ENCODE results near the gene TSPAN3.

Gene TSPAN3

DNA sequence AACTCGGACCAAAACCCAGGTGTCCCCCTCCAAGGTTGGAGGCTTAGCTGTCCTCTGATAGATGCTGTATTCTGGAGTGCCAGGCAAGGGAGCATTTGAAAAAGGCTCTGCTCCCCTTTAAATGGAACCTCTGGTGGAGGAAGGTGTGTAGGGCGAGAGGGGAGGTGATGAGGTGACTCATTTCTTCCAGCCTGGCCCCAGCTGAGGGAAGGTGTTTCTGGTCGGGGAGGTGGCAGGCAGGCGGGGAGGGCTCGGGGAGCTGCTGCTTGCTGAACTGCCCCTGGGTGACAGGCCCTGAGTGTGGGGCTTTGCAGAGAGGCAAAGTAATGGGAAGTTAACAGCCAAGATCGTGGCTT lies 57.2 kb downstream of the TSPAN3 start:
- H3K4me1 Mint-ChIP-seq (ENCODE audit: low read depth), result peaks cover 98% of the 10 kb centered on the region
- H3K27ac Mint-ChIP-seq, result peak overlapping the region; percentile 75
- intact Hi-C loops (cut with micrococcal nuclease), result no loop called here
- H3K4me3 Mint-ChIP-seq, result peak overlapping the region; percentile 4
- peaks cover 85% of the 10 kb centered on the region for H3K36me3 Mint-ChIP-seq (ENCODE audit: low read depth)
- H3K27me3 Mint-ChIP-seq, result no peaks in the 10 kb centered on the region
- no peaks in the 10 kb centered on the region for H3K9me3 Mint-ChIP-seq

DNA sequence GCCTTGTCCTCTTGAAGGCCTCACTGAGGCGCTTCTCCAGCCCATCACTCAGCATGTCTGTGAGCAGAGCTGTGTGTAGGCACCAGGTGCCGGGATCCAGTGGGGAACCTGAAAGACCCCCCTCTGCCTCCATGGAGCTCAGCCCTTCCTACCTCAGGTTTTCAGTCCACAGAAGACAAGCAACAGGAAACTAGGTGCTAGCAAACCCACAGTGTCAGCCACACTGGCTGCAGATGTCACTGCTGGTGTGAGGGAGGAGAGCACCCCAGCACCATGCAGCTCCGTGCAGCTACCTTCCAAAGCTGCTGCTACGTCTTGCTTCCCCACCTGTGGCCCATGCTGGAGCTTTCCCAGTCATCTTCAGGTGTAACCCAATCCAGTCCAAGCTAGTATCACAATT lies 58.0 kb downstream of the TSPAN3 start:
- H3K9me3 Mint-ChIP-seq, result no peaks in the 10 kb centered on the region
- peak overlapping the region; percentile 75 for H3K27ac Mint-ChIP-seq
- no peak overlapping the region for H3K4me3 Mint-ChIP-seq
- H3K4me1 Mint-ChIP-seq (ENCODE audit: low read depth), result peaks cover 91% of the 10 kb centered on the region
- intact Hi-C loops (cut with micrococcal nuclease), result no loop called here
- H3K27me3 Mint-ChIP-seq, result no peaks in the 10 kb centered on the region
- peaks cover 85% of the 10 kb centered on the region for H3K36me3 Mint-ChIP-seq (ENCODE audit: low read depth)

DNA sequence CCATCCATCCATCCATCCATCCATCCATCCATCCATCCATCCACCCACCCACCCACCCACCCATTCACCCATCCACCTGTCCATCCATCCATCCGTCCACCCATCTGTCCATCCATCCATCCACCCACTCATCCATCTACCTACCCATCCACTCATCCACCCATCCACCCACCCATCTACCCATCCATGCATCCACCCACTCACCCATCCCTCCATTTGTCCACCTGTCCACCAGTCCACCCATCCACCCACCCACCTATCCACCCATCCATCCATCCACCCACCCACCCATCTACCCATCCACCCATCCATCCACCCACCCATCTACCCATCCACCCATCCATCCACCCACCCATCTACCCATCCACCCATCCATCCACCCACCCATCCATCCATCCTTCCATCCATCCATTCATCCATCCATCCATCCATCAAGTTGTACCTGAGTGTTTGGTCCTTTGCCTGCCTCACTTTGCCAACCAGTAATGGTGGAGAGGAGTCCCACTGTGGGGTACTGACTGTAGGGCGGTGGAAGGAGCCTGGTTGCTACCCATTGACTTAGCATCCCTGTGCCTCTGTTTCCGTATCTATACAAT lies 58.7 kb downstream of the TSPAN3 start:
- H3K27me3 Mint-ChIP-seq, result no peaks in the 10 kb centered on the region
- peaks cover 85% of the 10 kb centered on the region for H3K4me1 Mint-ChIP-seq (ENCODE audit: low read depth)
- peak overlapping the region; percentile 31 for H3K27ac Mint-ChIP-seq
- H3K4me3 Mint-ChIP-seq, result no peak overlapping the region
- H3K9me3 Mint-ChIP-seq, result no peaks in the 10 kb centered on the region
- peaks cover 85% of the 10 kb centered on the region for H3K36me3 Mint-ChIP-seq (ENCODE audit: low read depth)
- intact Hi-C loops (cut with micrococcal nuclease), result no loop called here

- peaks cover 81% of the 10 kb centered on the region for H3K36me3 Mint-ChIP-seq (ENCODE audit: low read depth)
- intact Hi-C loops (cut with micrococcal nuclease), result no loop called here
- peaks cover 79% of the 10 kb centered on the region for H3K4me1 Mint-ChIP-seq (ENCODE audit: low read depth)
- H3K27me3 Mint-ChIP-seq, result no peaks in the 10 kb centered on the region
- no peaks in the 10 kb centered on the region for H3K9me3 Mint-ChIP-seq
- no peak overlapping the region for H3K4me3 Mint-ChIP-seq
- H3K27ac Mint-ChIP-seq, result peak overlapping the region; percentile 31
These were observed 60.1 kb downstream of the TSPAN3 start for GRCh38 chr15:77010857-77011256.

DNA sequence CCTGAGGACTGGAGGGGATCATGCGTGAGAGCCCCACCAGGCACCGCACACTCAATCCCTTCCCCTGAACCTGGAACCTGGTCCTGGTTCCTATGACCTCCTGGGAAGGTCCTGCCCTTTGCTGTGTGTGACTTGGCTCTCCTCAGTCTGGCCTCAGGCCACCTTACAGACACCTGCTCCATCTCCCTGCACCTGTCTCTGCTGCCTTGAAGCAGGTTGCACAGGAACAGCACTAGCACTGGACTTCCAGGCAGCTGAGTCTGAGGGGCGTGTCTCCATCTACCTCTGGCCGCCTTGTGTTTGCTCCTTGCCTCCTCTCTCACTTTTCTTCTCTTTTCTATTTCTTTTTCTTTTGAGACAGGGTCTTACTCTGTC lies 60.6 kb downstream of the TSPAN3 start:
- Mint-ChIP-seq H3K4me1 (ENCODE audit: low read depth) (peaks cover 73% of the 10 kb centered on the region), H3K36me3 (ENCODE audit: low read depth) (peaks cover 75% of the 10 kb centered on the region), H3K4me3 (no peak overlapping the region), H3K27me3 (no peaks in the 10 kb centered on the region), H3K27ac (peak overlapping the region; percentile 31), H3K9me3 (no peaks in the 10 kb centered on the region)
- intact Hi-C loops (cut with micrococcal nuclease), result no loop called here

DNA sequence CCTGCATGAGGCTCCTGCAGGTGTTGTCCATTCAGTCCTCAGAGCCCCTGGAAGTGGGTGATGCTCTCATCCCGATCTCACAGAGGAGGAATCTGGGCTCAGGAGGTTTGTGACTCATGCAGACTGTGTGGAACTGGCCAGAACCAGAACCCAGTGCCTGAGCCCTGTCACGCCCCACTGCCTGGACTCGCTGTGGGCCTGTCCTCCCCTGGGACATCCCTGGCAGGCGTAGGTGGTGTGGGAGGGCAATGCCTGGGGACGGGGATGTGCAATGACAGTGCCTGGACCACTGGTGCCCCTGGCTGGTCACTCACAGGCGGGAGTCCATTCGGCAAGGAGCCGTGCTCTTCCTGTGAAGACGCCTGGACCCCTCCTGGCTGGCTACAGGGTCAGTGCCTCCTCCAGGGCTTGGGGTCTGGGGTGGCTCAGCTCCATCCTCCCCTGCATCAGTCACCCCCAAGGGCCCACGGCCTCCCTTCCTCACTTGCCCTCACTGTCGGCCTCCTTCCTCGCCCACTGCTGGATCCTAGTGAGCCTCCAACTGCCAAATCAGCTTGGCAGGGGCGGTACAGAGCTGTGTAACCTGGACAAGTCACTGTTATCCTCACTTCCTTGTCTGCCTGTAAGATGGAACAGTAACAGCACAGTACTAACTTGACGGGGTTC lies 61.1 kb downstream of the TSPAN3 start:
- H3K9me3 Mint-ChIP-seq, result no peaks in the 10 kb centered on the region
- no peak overlapping the region for H3K4me3 Mint-ChIP-seq
- H3K27me3 Mint-ChIP-seq, result no peaks in the 10 kb centered on the region
- intact Hi-C loops (cut with micrococcal nuclease), result no loop called here
- H3K36me3 Mint-ChIP-seq (ENCODE audit: low read depth), result peaks cover 73% of the 10 kb centered on the region
- peak overlapping the region; percentile 31 for H3K27ac Mint-ChIP-seq
- H3K4me1 Mint-ChIP-seq (ENCODE audit: low read depth), result peaks cover 70% of the 10 kb centered on the region

GRCh38 chr15:77009176-77009575 lies 61.7 kb downstream of the TSPAN3 start:
- Mint-ChIP-seq H3K27me3 (no peaks in the 10 kb centered on the region), H3K9me3 (no peaks in the 10 kb centered on the region), H3K4me1 (ENCODE audit: low read depth) (peaks cover 70% of the 10 kb centered on the region), H3K27ac (peak overlapping the region; percentile 31), H3K36me3 (ENCODE audit: low read depth) (peaks cover 79% of the 10 kb centered on the region), H3K4me3 (no peak overlapping the region)
- intact Hi-C loops (cut with micrococcal nuclease), result no loop called here

GRCh38 chr15:77004189-77004588 lies 66.7 kb downstream of the TSPAN3 start:
- intact Hi-C loops (cut with micrococcal nuclease), result no loop called here
- Mint-ChIP-seq H3K9me3 (no peaks in the 10 kb centered on the region), H3K27ac (peak overlapping the region; percentile 87), H3K4me1 (ENCODE audit: low read depth) (peaks cover 71% of the 10 kb centered on the region), H3K36me3 (ENCODE audit: low read depth) (peaks cover 68% of the 10 kb centered on the region), H3K4me3 (peak overlapping the region; percentile 17), H3K27me3 (no peaks in the 10 kb centered on the region)

DNA sequence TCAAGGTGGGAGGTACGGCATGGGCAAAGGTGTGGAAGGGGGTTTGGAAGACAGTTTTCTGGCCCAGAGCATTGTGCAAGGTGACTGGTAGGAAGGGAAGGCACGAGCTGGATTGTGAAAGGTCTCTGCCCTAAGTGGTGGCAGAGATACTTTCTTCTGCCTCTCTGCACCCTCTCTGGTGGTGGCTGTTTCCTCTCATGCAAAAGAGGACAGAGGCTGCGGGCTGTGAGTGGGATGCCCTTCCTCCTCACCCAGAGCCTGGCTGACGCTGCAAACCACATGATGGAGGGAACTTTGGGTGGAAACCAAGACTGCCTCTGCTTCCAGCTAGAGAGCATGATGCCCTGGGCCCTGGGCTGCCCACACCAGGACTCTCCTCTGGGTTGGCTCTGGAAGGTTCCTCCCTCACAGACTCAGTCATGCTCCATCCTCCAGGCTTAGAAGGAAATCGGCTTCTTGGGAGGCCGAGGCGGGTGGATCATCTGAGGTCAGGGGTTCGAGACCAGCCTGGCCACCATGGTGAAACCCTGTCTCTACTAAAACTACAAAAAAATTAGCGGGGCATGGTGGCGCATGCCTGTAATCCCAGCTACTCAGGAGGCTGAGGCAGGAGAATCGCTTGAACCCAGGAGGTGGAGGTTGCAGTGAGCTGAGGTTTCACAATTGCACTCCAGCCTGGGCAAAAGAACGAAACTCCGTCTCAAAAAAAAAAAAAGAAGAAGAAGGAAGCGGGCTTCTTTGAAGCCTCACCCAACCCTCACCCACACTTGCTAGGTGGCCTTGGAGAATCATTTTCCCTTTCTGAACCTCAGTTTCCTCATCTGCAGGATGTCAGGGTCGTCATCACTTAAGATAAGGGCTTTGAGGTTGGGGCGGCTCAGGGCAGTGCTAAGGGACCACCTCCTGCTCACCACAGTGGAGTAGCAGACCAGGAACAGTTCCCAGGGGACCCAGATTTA lies 67.7 kb downstream of the TSPAN3 start:
- intact Hi-C loops (cut with micrococcal nuclease), result loop anchor here (2.0 kb wide), 1 partner anchor 14 kb away; no protein-coding TSS in a partner anchor
- H3K36me3 Mint-ChIP-seq (ENCODE audit: low read depth), result peaks cover 68% of the 10 kb centered on the region
- H3K27ac Mint-ChIP-seq, result peak overlapping the region; percentile 87
- peak overlapping the region; percentile 52 for H3K4me3 Mint-ChIP-seq
- peaks cover 74% of the 10 kb centered on the region for H3K4me1 Mint-ChIP-seq (ENCODE audit: low read depth)
- no peaks in the 10 kb centered on the region for H3K9me3 Mint-ChIP-seq
- no peaks in the 10 kb centered on the region for H3K27me3 Mint-ChIP-seq

DNA sequence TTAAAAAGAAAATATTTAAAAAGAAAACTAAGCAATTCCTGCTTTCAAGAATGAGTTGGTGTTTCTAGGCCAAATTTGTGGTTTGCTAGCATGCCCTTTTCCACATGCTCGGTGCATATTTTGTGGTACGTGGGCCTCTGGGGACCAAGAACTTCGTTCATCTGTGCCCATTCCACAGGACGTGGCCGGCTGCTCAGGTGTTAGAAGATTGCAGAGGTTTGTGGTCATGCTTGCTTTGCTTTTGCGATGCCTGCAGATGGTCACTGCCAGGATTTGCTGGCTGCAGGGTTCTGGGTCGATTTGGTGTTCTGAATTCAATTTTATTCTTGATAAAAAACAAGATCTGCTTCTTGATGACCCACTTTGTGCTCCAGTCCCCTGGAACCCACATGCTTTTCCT lies 68.5 kb downstream of the TSPAN3 start:
- H3K9me3 Mint-ChIP-seq, result no peaks in the 10 kb centered on the region

DNA sequence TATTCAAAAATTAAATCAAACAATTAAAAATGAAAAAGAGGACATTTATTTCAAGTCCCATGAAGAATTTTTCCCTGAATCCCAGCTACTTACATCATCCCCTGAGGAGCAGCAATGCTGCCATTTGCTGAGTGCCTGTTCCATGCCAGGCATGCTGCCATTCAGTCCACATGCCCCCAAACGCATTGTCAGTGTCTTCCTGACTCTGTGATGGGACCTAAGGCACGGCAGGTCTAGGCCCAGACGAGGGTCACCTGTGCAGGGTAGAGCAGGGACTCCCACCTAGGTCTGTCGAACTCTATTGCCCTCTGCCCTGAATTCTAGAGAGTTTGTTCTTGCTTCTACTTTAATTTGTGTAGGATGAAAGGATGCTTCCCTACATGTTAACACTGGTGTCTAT lies 68.9 kb downstream of the TSPAN3 start:
- intact Hi-C loops (cut with micrococcal nuclease), result loop anchor here (2.0 kb wide), 1 partner anchor 13 kb away; no protein-coding TSS in a partner anchor
- Mint-ChIP-seq H3K36me3 (ENCODE audit: low read depth) (peaks cover 68% of the 10 kb centered on the region), H3K9me3 (no peaks in the 10 kb centered on the region), H3K4me1 (ENCODE audit: low read depth) (peaks cover 83% of the 10 kb centered on the region), H3K27me3 (no peaks in the 10 kb centered on the region), H3K27ac (peak overlapping the region; percentile 87), H3K4me3 (no peak overlapping the region)

More for the DNA sequence above, 68.5 kb downstream of the TSPAN3 start:
- Mint-ChIP-seq H3K27ac (peak overlapping the region; percentile 87), H3K4me1 (ENCODE audit: low read depth) (peaks cover 82% of the 10 kb centered on the region), H3K36me3 (ENCODE audit: low read depth) (peaks cover 68% of the 10 kb centered on the region), H3K27me3 (no peaks in the 10 kb centered on the region), H3K4me3 (peak overlapping the region; percentile 52)
- intact Hi-C loops (cut with micrococcal nuclease), result loop anchor here (2.0 kb wide), 1 partner anchor 14 kb away; no protein-coding TSS in a partner anchor

- peaks cover 86% of the 10 kb centered on the region for H3K4me1 Mint-ChIP-seq (ENCODE audit: low read depth)
- peaks cover 70% of the 10 kb centered on the region for H3K36me3 Mint-ChIP-seq (ENCODE audit: low read depth)
- H3K9me3 Mint-ChIP-seq, result no peaks in the 10 kb centered on the region
- peak overlapping the region; percentile 87 for H3K27ac Mint-ChIP-seq
- no peaks in the 10 kb centered on the region for H3K27me3 Mint-ChIP-seq
- no peak overlapping the region for H3K4me3 Mint-ChIP-seq
- intact Hi-C loops (cut with micrococcal nuclease), result no loop called here
These were observed 69.6 kb downstream of the TSPAN3 start for GRCh38 chr15:77001351-77001750.

- intact Hi-C loops (cut with micrococcal nuclease), result no loop called here
- Mint-ChIP-seq H3K4me3 (no peak overlapping the region), H3K9me3 (no peaks in the 10 kb centered on the region), H3K36me3 (ENCODE audit: low read depth) (peaks cover 78% of the 10 kb centered on the region), H3K4me1 (ENCODE audit: low read depth) (peaks cover 100% of the 10 kb centered on the region), H3K27me3 (no peaks in the 10 kb centered on the region), H3K27ac (peak overlapping the region; percentile 15)
These were observed 70.9 kb downstream of the TSPAN3 start for GRCh38 chr15:76999996-77000395.

Data from dendritic cell treated with granulocyte-macrophage colony-stimulating factor and Interleukin-4, amounts not matched to agents 40 ng/mL and 50 ng/mL, for 4 days (primary cell).